HG03097 (cell line): ENCODE data around the gene ALS2.
"Not testable (repeated sequence)": the region's sequence is repeated elsewhere in the genome, so short reads cannot be mapped to it uniquely, and the experiment has no call there.

Experiments used
- ATAC-seq: cut with Tn5 transposase; IDR thresholded peaks from one replicate; pipeline ENCODE4 v1.9.1; 2021; ENCODE audit not compliant: unreplicated experiment, low FRiP score

The ALS2 gene

DNA sequence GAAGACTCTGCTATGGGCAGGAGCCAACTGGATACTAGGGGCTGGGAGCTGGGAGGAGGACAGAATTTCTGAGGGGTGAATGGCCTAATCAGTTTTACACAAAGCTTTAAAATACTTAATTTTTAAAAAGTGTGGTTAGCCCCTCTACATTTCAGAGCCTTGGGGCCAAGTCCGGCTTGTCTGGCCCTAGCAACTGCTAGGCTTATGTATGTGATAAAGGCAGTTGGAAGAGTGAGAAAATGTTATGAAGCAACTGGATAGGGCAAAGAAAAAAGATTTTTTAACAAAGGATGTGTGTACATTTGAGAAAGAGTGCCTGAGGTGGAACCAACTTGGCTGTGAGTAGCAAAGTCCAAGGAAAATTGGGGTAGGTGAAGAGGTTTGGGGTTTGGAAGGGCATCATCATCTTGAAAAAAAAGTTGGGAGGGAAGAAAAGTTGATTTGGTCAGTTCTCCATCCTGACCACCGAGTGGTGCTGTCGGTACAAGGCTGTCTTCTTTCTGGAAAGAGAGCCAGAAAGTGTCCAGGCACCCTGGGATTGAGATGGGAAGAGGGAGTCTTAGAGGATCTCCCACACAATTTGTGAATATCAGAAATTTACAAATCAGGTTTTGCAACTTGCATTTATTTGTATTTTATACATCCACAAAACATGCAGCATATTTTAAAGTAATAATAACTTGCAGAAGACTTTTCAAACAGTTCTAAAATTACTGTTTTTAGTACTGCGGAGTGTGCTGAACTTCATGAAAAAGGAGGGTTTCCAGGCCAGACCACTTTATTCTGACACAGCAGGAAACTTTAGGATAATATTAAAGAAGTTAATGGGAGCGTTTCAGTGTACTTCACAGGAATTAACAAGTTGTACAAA, 15.1 kb upstream of the ALS2 start:
- no peak for ATAC-seq

DNA sequence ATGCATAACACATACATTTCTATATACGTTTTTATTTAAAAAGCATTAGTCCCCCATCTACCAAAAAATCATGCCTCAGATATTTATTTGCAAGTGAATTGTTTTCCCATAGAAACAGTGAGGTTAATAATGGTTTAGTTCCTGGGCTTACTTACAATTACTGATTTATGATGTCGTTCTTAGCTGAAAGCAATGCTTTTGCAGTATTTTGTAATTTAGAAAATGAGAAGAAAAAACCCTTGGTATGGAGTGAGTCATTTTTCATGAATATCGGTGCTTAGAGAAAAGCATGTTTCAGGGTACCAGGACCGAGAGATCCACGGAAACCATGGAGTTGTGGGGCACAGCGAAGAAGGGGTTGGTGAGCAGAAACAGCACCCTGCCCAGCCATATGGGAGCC, 13.6 kb upstream of the ALS2 start:
- no peak for ATAC-seq

DNA sequence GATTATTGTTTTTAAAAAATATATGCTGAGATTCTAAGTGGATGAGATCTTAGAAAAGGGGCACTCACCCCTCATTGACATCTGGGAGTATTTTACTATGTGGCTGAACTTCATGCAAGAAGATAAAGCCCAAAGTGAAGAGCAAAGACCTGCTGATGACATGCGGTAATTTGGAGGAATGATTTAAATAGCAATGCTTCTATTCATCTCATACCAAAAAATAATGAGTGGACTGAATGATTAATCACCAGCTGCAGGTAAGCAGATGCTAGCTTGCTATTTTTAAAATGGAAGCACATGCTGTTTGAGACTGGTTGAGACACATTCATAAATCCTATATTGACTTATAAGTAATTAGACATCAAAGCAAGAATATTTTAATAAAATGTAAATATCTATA, 12.9 kb upstream of the ALS2 start:
- no peak for ATAC-seq

DNA sequence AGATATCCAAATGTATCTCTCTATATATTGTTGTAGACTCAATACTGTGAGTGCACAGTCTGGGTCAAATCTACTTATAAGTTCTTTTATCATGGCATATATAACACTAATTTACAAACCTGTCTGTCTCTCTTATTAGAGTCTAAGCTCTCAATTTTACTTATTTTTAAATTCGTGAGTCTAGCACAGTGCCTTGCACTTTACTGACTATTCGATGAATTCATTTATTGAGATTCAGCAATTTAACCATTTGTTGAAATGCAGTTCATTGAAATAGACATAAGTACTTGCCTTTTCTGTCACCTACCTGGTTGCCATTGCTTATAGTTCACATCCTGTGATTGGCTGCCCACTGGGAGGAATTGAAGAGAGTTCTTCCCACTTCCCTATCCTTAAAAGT, 10.3 kb upstream of the ALS2 start:
- ATAC-seq, result no peak

DNA sequence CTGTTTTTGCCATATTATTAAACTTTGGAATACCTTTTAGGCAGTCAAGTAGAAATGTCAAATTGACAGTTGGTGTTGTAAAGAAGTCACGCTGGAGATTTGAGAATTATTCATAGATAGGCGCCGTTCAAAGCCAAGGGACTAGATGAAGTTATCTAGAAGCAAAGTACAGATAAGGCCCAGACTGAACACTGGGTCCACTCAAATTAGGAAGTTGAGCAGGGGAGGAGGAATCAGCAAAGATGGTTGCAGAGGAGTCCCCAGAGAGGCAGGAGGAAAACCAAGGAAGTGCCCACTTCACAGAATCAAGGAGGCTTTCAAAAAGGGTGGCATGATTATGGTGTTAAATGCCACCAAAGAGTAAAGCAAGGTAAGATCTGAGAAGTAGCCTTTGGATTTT, 9.6 kb upstream of the ALS2 start:
- no peak for ATAC-seq

DNA sequence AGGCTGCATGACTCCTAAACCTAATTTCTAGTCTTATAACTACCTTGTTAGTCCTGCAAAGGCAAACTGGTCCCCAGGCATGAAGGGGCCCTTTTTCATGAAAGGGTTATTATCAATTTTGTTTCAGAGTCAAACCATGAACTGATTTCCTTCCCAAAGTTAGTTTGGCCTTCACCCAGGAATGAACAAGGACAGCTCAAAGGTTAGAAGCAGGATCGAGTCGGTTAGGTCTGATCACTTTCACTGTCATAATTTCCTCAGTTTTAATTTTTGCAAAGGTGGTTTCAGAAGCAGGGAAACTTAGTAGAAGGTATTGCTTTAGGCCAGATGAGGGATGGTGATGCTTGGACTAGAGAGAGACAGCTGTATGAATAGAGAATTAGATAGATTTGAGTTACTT, 8.7 kb upstream of the ALS2 start:
- ATAC-seq, result no peak

DNA sequence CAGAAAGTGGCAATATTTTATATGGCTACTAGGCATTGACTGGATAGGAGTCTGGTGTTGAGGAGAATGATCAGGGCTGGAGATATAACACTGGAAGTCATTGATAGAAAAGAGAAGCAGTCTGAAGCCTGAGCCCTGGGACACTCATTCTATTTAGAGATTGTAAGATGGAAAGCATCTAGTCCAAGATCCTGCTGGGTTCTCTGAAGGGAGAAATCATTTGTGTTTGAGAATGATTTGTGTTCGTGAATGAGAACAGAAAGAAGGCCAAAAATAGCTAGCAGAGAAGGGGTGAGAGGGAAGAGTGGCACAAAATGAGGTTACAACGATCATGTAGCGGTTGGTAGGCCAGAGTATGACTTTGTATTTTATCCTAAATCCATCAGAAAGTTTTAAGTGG, 7.6 kb upstream of the ALS2 start:
- no peak for ATAC-seq

DNA sequence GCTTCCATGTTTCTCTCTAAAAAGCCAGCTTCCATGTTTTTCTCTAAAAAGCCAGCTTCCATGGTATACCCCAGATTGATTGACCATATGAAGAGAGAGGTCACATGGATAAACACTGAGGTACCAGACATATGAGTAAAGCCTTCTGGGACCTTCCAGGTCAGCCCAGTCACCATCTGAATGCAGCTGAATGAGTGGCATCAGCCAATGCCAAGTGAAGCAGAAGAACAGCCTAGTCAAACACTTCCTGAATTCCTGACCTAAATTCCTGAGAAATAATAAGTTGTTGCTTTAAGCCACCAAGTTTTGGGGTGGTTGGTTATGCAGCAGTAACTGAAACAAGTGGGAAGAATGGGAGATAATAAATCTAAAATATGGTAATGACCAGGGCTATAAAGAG, 5.7 kb upstream of the ALS2 start:
- ATAC-seq, result no peak

DNA sequence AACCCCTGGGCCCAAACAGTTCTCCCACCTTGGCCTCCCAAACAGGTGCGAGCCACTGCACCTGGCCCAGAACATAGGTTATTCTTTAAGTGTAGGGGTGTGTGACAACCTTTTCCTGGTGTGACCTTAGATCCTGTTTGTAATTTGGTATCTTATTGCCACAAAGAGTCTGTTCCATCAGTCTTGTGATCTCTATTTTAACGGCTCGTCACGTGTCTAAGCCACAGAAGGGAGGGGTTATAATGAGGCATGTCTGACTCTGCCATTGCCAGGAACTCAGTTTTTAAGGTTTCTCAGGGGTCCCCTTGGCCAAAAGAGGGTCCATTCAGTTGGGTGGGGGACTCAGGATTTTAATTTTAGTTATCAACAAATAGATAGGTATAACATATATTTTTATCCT, 4.4 kb upstream of the ALS2 start:
- ATAC-seq, result no peak

DNA sequence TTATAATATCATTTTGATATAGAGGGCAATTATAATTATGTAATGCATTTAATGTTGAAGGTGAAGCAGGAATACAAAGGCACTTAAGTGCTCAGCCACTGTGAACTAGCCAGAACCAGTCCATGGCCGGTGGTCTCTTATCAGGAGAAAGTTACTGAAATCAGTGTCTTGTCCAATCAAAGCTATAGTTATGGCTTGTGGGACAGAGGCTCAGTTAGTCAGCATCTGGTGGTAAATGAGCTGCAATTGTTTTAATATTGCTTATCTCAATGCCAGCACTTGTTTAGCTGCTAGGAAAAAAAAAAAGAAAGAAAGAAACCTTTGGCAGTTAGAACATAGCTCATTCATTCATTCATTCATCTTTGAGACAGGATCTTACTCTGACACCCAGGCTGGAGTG, 3.8 kb upstream of the ALS2 start:
- no peak for ATAC-seq

DNA sequence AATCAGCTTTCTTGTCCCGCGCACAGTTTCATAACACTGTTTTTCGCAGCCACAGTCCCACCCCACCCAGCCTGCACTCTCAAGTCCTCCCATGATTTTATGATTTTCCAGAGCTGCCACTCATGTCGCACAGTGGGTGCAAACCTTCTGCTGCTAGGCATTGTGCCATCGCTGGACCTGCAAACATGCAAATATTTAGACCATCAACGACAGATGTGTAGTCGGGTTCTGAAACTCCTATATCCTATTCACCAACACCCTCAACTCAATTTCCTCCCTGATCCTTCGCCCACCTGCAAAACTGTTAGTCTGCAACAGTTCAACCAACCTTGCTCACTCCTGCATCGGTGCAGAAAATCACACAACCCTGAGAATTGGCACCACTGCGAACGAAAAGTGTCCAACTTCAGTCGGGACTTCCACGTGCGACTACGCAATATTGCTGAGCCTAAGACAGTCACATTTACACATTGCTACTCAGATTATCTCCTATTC, 871 bp upstream of the ALS2 start:
- no peak for ATAC-seq

DNA sequence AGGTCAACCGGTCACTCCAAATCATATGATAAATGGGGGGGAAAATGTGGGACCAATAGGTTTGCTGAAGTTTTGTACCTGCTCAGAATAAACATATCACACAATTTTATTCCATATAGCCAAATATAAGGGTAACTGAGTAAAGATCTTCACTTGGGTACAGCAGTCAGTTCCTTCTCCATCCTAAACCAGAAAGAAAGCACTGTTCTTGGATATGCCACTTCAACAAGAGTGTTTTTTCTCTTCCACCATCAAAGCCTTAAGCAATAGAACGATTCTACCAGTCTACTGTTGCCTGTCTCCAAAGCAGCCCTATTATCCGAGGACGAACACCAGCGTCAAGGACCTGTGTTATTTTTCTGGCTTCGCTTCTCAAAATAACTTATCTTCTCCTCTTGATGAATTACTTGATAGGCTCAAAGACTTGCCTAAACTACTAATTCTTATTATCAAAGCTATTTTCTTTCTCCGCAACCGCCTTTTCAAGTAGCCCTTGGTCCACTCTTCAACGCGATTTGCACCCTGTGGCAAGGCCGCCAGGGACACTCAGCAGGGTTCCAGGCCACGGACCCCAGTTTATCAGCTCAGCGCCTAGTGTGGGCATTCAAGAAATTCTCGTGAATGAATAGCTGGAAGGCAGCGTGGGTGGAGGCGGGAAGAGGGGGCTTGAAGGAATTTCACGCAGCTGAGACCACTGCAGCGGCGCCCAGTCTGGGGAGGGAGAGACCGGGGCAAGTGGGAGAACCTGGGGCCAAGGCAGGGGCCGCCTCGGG, 646 bp downstream of the ALS2 start:
- ATAC-seq, result no peak

DNA sequence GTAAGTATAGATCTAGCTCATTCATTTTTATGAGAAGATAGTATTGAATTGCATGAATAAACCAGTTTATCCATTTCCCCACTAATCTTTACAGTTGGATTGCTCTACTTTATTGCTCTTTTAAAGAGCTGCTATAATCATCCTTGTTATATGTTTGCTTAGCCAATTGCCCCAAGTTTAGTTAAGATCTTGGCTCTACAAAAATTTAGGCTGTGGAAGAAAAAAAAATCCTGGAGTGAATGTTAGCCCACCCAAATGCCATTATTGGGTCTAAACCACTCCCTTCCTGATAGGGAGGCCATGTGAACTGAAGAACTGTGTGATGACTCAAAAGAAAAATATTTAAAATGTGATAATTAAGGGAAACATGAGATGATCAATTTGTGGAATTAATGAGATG, 2.9 kb downstream of the ALS2 start:
- ATAC-seq, result no peak

DNA sequence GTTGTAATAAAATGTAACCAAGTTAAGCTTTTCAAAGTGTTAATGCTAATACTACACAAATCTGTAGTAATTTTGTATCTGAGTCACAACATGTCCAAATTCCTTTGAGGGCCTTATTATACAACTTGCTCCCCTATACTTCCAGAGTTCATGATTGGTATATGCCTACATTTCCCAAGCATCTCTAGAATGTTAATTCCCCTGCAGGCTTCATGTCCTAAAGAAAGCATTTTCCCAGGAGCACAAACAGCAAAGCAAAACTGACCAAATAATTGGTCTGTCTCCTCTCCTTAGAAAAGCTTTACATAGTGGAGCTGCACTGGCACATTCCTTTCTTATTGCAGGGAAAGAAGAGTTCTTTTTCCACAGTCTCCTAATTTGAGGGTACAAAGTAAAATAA, 3.7 kb downstream of the ALS2 start:
- ATAC-seq, result no peak

DNA sequence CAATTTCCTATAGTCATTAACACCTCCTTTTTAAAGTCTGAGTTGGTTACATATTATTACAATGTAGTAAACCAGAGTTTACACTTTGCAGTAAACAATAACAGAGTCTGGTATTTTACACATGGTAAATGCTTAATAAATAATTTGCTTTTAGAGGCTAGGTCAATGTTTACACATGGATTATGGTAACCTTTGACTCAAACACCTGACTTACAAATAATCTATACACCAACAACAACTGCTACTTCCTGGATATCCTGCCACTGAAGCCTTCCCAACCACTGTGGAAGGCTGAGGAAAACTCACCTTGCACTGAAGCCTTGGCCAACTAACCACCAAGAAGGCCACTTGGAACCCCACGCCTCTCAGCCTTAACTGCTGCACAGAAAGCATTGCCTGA, 5.4 kb downstream of the ALS2 start:
- no peak for ATAC-seq

DNA sequence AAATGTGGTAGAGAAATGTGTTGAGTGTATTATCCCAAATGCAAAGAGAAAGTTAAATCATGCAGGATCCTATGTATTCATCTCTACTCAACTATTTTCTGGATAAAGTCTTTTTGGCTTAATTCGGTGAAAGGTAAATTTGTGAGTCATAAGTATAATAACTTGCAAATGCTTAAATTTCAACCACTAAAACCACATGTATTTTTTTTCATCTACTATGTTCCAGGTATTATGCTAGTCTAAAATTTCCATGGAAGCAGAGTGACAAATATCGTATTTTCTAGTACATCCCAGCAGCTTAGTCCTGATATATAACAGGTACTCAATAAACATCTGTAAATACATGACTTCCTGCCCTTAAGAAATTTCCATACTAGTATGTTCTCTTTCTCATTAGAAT, 6.2 kb downstream of the ALS2 start:
- no peak for ATAC-seq

DNA sequence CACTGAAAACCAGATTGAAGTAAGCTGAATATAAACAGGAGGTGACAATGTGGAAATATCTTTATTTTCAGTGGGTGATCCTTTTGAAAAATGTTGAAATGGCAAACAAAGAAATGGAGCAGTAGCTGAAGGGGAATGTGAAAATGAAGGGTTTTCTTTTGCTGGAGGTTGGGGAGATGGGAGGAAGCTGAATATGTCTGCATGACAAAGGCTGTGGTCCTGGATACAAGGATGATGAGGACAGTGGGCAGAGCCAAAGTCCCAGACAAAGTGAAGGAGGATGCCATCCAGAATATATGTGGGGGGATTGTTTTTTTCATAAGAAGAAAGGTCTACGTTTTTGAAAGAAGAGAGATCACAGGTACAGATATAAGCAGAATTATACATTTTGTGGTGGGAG, 6.7 kb downstream of the ALS2 start:
- no peak for ATAC-seq

DNA sequence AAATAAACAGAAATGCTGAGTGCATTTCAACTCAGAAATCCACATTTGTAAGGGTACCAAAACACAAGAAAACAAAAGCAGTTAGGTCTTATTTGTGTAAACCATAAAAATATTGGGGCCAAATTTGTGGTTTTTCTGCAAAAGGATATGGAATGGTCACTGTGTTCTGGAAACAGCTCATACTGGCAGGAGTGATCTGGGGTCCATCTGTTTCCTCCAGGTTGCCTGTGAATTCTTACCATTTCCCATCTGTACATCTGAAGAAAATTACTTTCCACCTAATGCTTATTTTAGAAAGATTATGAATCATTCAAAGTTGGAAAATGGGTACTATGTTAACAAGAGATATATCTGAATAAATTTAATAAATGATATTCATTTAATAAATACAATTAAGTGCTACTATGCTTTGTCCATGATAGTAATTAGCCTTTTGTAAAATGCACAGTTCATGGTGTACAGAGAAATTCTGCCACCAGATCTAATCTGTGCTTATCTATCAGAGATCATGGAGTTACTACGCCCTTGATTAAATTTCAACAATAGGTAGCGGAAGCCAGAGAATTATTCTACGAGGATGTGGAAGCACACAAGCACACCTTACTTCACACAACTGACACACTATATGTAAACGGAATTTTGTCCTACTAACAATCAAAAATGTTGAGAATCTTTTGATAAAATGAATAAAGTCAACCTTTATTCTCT, 10.9 kb downstream of the ALS2 start:
- ATAC-seq, result no peak

DNA sequence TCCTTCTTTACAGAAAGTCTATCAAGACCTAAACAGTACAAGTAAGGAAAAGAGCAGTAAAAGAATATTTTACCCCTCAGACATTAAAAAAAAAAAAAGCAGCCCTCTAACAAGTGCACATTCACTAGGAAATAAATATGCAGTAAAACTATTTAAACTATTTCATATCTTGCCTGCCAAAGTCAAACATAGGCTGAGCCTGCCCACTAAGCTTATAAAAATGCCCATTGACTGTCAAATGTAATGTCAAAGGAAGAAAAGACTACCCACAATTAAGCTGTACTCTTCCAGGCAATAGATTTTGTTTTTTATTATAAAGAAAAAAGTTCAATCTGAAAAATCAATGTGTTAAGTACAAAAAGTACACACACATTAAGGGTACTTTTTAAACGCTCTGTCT, 11.8 kb downstream of the ALS2 start:
- no peak for ATAC-seq

DNA sequence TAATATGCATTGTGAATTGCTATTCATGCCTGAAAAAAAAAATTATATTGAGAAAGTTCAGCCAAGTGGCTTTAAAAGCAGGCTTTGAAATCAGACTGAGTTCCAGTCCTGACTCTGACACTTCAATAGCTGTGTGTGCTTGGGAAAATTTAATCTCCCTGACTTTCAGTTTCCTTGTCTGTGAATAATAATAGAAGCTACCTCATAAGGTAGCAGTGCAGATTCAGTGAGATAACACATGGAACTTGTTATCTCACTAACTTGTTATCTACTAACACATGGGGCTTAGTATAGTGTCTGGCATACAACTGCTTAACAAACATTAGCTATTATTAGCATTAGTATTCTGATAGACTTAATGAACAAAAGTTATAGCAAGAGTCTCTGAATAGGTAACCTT, 14.9 kb downstream of the ALS2 start:
- no peak for ATAC-seq

DNA sequence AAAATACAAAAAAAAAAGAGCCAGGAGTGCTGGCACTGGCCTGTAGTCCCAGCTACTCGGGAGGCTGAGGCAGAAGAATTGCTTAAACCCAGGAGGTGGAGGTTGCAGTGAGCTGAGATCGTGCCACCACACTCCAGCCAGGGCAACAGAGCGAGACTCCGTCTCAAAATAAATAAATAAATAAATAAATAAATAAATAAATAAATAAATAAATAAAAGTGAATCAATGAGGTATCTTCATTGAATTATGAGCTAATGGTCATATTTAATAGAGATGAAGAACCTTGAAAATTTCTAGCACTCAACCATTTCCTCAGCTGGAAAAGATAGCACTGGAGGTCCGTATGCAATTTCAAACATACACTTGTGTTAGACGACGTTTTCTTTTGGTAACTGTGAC, 16.3 kb downstream of the ALS2 start:
- ATAC-seq, result not testable (repeated sequence)
